NCI-H2029 (cell line): ENCODE measurements around the gene RPL31.
A peak's percentile ranks its signal among the peaks of the same experiment; 100 is the strongest.

Source experiments
- DNase-seq: peaks from one replicate; lab custom pipeline; 2025; lab: John Stamatoyannopoulos, UW

Gene RPL31

DNA sequence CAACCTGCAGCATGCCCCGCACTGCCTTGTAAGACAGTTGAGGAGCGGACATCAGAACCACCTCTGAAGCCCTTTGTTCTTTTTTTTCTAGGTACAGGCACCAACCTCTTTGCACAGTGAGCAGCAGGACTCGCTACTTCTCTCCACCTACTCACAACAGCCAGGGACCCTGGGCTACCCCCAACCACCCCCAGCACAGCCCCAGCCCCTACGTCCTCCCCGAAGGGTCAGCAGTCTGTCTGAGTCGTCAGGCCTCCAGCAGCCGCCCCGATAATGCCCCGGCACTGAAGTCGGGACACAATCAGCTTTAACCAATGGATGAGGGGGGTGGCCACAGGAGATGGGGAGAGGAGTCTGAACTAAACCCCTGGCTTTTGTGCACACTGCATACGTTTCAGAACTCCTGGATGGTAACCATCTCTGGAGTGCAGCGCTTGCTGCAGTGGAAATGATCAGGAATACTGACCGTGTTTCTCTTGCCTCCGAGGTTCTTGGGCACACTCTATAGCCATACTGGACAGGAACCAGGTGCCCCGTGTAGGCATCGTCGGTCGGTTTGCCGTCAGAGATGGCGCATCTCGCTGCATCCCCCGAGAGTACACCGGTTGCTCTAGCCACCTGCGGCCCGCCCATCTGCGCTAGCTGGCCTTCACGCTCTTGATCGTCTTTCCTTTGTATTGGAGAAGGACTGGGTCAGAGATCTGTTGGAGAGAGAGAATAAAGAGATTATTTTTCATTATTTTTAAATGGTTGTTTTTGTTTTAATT lies 6.6 kb upstream of the RPL31 start:
- no peak for DNase-seq

- no peak for DNase-seq
Measured at GRCh38 chr2:100997509-100998234, 4.4 kb upstream of the RPL31 start.

DNA sequence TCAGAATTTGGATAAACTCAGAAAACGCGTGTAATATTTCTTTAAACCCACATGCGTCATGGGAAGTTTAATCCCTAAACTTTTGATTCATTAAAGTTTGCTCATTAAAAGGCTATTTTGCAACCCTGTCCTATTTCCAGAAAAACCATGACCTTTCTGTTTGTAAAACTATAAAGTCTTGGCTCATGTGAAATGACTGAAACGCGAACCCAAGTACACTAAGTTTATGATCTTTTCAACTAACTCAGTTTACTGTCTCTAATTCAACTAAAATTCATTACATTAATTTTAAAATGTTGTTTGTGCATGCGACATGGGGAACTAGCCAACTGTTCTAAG lies 3.9 kb upstream of the RPL31 start:
- DNase-seq, result no peak

DNA sequence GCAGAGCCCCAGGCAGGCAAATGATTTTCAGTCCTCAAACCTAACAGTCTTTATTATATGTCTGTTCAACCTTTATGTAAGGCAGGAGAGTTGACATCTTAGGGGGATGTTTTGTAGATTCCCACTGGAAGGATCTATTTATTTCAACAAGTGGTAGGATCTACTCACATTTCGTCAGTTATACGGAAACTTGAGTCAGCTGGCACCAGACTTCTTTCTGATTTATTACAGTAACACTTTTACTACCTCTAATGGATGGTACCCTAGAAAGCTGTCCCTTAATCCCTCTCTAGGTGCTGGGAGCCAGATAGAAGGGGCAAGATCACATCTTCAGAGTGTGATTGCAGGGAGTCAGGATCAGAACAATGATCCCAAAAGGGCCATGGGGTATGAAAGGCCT lies 2.1 kb upstream of the RPL31 start:
- DNase-seq, result no peak

DNA sequence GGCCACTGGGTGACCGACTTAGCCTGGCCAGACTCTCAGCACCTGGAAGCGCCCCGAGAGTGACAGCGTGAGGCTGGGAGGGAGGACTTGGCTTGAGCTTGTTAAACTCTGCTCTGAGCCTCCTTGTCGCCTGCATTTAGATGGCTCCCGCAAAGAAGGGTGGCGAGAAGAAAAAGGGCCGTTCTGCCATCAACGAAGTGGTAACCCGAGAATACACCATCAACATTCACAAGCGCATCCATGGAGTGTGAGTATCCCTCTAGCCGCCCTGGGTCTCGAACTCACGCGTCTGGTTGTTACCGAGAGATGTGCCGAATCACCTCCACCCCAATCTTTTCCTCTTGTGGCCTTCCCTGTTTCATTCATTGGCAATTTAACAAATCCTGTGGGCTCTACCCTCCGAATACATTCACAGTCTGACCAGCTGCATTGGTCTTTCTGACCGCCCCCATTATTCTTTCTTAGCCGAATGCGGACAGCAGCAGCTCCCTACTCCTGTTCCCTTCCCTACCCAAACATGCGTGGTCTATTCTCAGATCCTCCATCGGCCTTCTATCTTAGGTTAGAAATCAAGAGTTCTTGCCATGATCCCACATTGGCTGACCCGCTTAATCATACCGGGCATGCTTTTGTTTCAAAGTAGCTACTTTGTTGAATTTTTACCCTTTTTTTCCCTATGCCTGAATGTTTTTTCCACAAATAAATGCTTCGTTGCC lies 631 bp downstream of the RPL31 start:
- no peak for DNase-seq

GRCh38 chr2:101003278-101003775 lies 1.2 kb downstream of the RPL31 start:
- no peak for DNase-seq

GRCh38 chr2:101004620-101005325 lies 2.7 kb downstream of the RPL31 start:
- no peak for DNase-seq

DNA sequence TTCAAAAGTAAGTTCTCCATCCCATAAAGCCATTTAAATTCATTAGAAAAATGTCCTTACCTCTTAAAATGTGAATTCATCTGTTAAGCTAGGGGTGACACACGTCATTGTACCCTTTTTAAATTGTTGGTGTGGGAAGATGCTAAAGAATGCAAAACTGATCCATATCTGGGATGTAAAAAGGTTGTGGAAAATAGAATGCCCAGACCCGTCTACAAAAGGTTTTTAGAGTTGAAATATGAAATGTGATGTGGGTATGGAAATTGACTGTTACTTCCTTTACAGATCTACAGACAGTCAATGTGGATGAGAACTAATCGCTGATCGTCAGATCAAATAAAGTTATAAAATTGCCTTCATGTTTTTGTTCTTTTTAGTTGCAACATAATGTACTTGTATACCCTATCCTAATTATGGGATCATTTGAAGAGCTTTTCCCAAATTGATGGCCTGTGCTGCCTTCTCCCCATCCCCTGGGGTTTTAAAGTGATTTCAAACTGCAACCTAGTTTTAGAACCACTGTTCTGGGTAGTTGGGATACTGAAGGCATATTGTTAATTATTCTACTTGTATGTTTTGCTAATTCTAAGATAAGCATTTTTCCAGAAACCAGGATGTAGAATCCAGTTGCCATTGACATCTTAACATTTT lies 4.1 kb downstream of the RPL31 start:
- no peak for DNase-seq

DNA sequence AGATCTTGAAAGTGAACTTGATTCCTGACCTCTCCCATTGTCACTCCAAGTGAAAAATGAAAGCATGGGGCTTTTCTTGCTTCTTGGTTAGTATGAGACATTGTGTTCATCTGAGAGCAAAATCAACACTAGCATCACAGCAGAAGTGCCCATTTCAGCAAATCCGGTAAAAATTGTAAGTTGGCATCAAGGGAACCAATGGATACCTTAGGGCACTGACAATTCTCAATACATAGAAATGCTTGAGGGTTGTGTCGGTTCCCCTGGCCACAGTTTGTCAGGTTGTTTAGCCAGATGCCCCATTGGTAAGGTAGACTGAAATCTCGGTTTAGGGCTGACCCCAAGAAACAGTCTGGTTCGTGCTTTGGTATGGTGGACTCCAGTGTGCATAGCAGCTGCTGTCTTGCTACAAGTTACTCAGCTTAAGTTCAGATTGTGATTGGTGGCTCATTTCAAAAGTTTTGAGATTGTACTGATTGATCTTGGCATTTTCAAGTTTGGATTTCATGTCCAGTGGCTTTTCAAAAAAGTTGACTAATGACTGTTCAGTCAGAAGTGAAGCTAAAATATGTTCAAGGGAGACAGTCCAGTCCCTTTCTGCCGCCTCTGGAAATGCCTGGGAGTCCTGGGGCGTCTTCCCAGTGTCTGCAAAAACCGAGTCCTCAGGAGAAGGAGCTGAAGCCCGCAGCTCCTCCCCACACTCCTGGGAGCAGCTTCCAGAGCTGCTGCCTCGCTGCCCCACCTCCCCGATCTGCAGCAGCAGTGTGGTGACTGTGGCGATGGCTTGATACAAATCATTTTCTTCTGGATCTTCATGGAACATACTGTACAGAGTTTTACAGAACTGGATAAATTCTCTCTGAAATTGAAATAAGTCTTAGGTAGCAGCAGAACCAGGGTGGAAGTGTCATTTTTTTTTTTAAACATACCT lies 5.6 kb downstream of the RPL31 start:
- DNase-seq, result no peak

DNA sequence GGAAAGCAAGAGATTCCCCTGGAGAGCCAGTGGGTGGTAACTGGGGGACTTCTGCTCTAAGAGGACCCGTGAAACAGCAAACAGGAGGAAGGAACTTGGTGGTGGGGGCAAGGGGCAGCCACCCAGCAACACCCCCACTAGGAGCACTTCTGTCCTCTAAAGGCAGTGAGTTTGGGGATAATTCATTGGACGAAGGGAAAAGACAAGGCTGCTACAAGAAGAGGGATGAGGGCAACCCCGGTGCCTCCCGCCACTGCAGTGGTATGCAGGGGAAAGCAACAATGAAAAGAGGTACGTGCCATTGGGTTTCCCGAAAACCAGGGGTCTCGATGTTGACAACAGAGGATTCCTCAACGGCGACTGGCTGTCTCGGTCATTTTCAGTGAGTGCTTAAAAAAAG lies 9.1 kb downstream of the RPL31 start:
- no peak for DNase-seq

DNA sequence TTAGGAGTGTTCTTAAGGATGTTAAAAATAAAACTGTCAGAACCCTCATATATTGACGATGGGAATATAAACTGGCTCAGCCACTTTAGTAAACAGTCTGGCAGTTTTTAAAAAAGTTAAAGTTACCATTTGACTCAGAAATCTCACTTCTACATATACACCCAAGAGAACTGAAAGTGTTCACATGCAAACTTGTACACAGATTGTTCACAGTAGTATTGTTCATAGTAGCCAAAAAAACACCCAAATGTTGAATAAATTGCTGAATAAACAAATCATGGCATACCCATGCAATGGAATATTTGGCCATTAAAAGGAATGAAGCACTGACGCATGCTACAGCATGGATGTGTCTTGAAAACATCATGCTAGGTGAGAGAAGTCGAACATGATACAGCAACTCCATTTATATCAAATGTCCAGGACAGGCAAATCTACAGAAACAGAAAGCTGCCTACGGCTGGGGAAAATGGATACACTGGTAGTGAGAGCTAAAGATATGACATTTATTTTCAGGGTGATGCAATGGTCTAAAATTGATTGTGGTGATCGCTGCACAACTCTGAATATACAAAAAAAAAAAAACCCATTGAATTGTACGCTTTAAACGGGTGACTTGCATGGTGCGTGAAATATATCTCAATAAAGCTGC lies 10.1 kb downstream of the RPL31 start:
- DNase-seq, result no peak

DNA sequence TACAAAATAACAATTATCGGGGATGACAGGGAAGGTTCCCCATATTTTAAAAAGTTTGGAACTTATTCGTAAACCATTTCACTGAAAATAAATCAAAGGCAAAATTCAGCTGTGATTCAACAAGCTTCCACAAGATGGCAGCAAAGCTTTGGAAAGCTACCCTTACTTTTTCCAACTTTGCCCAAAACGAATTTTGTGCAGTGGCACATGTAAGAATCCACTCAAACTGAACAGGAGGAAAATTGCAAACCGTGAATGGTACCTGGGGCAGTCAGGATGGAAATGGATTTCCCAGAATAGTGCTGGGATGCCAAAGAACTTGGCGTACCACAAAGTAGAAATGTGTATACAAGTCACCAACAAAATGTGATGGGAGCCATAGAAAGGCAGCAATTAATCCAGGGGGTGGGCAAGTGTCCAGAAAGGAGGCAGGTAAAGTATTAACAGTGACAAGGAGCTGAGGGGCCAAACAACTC lies 10.7 kb downstream of the RPL31 start:
- no peak for DNase-seq

GRCh38 chr2:101014264-101014857 lies 12.3 kb downstream of the RPL31 start:
- no peak for DNase-seq

GRCh38 chr2:101017371-101017770 lies 15.3 kb downstream of the RPL31 start:
- no peak for DNase-seq

DNA sequence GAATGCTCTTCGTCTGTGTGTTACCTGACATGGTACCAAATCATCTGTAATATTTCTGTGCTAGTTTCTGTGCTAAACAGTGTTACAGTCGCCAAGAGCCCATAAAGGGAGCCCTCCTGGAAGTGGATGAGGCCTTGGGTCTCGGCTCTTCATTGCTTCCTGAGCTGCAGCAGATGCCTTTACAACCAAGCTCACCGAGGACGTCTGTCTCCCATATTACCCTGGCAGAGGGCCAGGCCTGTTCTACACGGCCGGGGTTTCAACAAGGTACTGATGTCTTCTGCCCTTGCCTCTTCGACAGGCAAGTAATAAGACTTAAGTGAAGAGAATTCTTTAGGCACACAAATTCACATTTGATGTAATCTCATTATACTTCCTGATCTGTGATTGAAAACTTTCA lies 16.8 kb downstream of the RPL31 start:
- peak; percentile 29 for DNase-seq

GRCh38 chr2:101022221-101022620 lies 20.1 kb downstream of the RPL31 start:
- DNase-seq, result no peak

DNA sequence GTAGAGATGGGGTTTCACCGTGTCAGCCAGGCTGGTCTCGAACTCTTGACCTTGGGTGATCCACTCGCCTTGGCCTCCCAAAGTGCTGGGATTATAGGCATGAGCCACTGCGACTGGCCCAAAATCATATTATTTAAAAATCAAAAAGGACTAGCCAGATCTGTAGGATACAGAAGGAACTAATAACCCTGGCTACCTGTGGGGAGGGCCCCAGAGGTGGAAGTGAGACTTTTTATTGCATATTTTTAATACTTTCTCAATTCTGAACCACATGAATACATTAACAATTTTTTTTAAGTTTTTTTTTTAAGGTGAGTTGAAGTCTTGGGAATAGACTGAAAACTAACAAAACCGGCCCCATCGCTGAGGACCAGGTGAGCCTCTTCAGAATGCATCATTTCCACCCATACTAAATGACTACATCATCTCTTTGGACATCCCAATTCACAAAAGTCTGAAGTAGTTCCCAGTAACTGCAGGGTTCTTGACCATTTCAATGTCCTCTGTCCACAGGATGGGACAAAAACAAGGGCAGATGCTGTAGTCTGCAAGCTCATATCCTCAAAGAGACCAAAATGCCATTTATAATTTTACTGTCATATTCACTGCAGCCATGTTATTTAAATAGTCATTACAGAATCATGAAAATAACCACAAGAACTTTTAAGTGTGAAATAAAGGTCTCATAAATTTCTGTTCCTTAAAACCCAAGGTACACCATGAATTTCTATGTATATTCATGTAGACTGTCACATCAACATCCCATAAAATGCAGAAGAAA lies 21.4 kb downstream of the RPL31 start:
- DNase-seq, result no peak

DNA sequence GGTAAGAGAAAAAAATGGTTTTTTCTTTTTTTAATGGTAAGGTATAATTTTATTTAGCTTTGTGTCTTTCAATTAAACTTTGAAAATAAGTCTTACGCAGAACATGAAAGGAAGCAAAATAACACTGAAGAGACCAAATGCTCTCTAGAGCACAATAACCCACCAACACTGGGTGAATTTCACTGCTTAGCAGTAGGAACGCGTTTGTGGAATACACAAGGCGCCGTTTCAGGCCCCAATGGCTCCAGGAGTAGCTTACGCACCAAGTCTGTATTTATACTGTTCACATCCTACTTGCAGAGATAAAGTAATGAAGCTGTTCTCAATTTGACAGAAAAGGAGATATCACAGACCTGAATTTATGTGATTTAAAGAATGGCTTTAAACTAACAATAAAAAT lies 23.5 kb downstream of the RPL31 start:
- no peak for DNase-seq

DNA sequence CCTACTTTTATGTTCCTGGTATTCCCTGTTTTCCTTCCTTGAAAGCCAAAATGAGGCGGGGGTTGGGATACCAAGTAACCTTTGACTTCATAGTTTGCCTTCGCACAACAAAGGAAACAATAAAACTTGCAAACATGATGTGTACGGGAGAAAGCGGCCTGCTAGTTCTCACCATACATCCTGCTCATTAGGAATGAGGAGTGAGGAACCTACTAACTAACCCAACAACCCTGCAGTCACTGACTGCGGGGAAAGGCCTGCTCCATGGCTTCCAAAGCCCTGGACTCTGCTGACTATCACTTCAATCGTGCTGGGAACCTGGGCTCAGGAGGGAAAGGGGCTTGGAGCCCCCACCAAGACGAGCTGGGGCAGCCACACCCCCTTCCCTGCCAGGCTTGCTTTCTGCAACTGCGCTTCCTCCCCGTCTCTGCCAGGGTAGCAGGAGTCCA lies 24.2 kb downstream of the RPL31 start:
- DNase-seq, result no peak
